NCI-H345 (cell line): ENCODE measurements around the gene MYO5B.
A peak's percentile ranks its signal among the peaks of the same experiment; 100 is the strongest.

Experiments used
- DNase-seq: peaks from one replicate; lab custom pipeline; 2025; lab: John Stamatoyannopoulos, UW

MYO5B gene

DNA sequence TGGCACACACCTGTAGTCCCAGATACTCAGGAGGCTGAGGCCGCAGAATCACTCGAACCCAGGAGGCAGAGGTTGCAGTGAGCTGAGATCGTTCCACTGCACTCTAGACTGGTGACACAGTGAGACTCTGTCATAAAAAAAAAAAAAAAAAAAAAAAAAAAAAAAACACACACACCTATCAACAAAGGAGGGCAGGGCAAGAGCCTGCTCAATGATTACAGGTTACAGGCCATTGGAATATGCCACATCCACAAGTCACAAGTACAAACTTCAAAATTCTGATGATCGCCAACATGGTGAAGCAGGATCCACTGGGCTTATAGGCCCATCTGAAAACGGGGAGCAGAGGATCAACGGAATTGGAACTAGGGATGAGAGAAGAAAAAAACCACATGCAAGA, 6.3 kb downstream of the MYO5B start:
- no peak for DNase-seq

DNA sequence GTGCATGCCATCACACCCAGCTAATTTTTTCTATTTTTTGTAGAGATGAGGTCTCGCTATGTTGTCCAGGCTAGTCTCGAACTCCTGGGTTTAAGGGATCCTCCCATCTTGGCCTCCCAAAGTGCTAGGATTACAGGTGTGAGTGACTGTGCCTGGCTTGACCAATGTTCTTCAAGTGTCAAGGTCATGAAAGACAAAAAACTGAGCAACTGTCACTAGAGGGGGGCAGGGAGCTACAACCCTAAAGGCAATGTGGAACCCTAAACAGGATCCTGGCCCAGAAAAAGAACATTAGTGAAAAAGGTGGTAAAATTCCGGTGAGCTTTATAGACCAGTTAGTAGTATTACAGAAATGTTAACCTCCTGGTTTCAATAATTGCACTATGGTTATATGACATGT, 7.3 kb downstream of the MYO5B start:
- DNase-seq: no peak

DNA sequence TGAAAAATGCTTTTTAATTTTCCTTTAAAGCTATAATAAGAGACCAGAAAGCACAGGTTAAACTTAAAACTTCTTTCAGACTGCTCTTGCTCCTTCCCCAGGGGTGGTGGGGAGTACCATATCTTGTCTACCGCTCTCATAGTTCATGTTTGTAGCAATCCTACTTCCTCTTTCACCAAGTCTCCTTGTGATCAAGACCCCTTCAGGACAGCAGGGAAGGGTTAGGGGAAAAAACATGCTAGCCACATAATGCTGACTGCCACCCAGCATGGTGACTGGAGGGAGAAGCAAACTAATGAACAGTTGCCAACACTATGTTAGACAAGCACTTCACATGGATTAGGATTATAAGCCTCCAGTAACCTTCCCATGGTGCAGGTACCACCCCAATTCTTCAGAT, 8.6 kb downstream of the MYO5B start:
- no peak for DNase-seq

DNA sequence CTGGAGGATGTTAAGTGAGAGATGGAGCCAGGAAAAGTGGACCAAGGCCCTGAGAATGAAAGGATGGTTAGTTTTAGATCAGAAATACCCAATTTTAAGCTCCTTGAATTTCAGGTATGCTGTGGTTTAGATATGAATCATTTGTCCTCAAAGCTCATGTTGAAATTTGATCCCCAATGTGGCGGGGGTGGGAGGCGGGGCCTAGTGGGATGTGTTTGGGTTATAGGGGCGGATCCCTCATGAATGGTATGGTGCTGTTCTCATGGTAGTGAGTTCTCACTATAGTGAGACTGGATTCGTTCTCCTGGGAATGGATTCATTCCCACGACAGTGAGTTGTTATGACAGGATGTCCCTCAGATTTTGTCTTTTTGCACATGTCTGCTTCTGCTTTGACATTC, 11.4 kb downstream of the MYO5B start:
- no peak for DNase-seq

DNA sequence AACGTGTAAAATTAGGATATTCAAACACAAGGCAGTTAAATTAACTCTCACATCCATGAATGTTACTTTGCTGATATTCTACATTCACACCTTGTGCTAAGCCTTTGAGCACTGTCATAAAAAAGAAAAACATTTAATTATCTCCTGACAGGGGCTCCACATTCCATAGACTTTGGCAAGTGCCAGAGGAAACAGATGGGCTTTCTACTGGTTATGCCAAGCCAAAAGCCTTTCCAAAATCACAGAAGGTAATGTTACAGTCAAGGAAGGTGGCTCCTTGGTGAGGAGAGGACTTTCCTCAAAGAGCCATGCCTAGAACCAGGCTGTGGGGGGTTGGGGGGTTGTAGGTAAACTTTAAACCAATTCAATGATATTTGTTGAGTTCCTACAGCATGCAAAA, 12.4 kb downstream of the MYO5B start:
- DNase-seq: no peak

DNA sequence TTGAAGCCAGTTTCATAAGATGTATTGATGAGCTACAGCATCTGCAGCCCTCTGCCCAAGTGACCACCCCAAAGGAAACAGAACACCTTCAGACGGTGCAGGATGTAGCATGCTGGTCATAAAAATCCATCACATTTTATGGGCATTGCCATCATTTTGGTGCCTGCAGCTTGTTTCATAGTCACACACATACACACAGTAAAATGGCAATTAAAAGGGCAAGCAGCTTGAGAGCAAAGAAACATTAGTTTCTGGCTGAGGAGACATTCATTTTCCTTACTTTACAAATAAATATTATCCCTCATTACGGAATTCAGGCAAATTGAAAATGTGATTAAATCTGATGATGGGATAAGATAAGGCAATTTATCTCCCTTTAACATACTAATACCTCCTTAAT, 13.4 kb downstream of the MYO5B start:
- DNase-seq: no peak

DNA sequence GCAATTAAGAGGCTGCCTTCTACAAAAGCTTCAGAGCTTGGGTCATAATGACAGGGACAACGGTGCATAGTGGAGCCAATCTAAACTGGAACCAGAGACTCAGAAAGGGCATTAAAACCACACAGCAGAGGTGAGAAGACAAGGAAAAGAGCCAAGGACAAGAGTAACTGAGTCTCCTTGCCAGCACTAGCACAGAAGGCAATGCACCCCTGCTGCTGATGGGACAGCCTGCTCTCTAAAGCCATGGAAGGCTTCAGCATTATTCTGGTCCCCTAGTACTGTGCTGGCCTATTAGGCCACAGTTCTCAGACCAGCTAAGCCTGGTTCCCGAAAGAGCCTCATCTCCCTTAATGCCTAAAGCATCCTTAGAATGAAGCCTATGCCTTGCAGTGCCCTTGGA, 15.5 kb downstream of the MYO5B start:
- DNase-seq: no peak

DNA sequence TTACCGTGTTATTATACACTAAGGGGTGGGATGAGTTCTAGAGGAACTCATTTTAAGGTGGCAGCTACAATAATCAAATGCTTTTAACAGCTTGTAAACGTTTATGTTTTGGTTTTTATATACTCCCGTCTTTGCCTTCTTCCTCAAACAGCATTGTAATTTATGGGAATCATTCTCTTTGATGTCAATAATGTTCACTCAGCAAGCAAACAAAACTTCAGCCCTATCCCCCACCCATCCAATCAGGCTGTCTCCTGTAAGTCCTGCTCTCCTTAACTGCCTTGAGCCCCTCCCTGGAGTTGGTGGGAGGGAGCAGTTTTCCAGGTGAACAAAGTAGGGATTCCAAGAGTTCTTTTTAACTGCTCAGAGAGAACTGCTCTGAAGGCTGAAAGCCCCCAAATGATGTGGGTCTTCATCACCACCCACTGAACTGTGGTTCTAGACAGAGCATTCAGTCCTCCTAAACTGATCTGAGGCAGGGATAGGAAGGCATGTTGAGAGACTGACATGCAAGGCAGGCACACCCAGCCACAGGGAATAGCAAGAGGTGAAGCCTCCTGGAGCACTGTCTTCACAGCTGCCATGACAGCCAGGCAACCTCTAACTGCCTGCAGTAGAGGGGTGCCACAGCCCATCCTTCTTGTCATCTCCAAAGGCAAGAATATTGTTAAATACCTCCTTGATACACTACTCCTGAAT, 17.5 kb downstream of the MYO5B start:
- DNase-seq: no peak

DNA sequence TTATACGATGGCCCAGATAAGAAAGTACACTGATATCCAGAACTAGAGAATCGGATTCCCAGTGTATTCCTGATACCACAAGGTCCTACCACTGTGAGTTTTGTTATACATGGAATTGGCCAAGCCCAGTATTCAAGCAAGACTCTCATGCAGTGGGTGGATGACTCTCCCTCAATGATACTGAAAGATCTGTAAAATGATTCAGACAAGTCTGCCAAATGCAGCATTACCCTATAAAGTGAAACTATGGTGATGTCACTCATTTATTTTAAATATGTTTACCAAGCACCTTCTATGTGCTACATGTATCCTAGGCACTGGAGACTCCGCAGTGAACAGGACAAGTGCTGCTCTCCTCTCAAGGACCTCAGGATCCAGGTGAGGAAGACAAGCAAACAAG, 22.6 kb downstream of the MYO5B start:
- no peak for DNase-seq

DNA sequence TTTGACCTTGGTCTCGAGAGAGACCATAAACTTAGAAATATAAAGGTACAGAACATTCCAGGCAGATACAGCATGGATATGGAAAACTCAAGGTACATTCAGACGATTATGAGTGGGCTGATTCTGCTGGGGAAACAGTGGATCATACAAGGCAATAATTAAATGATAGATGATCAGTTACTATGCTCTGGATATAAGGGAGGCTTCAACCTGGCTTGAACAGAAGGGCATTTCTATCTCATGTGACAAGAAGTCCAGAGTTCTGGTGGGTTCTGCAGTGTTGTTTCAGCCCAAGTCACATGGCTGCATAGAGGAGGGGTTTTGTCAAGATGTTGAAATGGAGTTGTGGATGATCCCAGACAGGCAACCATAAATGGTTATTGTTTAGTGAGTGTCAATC, 23.5 kb downstream of the MYO5B start:
- DNase-seq: no peak

DNA sequence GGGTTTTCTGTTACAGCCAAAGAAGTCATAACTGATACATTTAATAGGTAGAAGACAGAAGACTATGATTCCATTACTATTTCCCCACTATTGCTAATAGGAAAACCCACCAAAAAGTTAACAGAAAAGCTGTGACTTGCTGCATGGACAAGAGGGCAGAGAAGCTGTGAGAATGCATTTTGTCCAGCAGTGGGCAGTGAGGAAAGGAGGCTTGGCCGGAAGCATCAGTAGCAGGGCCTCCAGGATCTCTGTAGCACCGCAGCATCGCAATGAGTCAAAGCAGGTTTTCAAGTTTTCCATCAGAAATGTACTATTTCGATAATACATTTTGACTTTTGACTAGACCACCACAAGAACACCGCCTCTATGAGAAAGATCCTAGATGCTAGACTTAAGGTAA, 24.9 kb downstream of the MYO5B start:
- DNase-seq: no peak

DNA sequence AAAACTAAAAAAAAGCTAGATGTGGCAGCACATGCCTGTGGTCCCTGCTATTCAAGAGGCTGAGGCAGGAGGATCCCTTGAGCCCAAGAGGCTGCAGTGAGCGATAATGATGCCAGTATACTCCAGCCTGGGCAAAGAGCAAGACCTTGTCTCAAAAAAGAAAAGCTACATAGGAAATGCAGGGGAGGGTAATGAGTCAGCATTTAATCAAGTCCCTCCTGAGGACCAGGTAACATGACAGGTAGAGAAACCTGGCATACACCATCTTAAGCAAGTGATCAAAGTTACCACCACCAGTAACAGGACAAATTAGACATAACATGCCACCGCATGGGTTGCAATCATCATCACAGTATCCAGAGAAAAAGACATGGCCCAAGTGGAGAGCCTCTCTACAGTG, 25.8 kb downstream of the MYO5B start:
- no peak for DNase-seq

DNA sequence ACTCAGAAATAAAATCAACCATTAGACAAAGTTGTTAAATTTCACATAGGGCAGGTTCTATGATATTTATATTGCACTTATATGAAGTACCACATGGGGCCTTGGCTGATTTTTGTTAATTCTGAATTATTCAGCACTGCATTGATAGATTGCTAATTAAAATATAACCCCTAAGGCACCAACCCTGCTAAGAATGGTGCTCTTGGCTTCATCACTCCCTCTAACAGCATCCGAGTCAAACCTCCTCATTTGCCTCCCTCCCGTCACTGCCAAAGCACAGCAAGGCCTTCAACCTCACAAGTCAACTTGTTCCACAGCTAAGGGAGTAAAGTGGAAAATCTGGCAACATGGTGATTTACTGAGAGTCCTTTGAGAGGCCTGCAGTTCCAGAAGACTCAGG, 27.0 kb downstream of the MYO5B start:
- no peak for DNase-seq

DNA sequence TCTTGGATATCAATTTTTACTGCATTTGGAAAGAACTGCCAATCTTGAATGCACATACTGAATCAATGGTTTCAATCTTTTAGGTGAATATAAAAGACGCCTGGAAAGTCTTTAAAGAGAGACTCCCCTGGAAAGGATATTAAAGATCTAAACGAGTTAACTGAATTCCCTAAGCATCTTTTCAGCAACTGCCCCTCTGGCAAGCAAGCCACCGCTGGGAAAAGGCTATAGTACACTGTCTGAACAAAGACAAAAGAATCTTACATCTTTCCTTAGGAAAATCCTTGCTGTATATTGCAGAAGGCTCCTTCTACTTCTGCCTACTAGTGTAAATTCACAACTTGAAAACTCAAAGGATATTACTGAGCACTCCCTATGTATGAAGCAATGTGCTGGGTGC, 28.0 kb downstream of the MYO5B start:
- DNase-seq: no peak

DNA sequence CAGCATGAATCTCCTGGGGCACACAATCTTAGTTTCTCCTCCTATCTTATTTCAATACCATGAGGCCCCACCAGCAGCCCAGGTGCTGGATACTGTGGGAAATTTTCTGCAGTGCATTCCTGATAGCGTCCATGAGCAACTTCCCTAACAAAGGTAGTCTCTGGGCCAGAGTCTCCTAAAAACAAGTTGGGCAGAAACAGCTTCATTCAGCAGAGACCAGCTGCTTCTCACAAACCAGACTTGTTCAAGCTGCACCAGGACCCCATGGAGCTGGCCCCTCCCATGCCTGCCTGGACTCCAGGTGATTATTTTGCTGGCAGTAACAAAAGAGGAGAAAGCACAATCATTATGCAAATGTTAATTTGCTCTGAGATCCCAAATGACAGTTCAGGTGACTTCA, 31.4 kb downstream of the MYO5B start:
- DNase-seq: peak; percentile 71

DNA sequence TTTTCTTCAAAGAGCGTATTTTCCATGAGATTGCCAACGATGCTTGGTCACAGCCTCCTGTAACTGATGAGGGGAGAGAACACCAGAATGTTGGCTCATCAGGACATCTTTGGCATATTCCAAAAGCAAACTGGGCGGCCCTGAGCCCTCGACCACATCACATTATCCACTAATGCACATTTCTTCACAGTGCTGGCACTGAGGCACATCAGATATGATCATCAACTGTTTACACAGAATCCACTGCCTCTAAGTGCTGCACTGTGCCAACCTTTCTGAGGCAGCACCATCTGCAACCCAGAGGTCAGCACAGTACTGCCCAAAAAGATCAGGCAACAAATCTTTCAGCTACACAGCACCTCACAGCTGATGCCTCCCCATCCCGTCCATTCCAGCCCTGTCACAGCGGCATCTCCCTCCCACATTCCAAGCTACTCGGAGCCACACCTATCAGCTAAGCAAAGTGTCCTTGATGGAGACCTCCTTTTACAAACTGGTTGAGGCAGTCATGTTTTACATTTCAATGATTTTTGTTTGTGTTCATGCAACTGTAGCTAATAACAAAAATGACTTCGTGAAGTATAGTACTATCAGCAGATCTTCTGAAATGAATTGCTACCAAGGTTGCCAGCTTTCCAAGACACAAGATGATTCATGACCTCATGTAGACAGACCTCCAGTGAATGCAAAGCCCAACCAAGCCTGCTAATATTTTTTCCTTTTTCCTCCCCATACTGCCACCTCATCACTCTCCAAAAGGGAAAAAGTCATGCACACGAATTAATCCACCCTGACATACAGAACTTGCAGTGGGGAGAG, 32.3 kb downstream of the MYO5B start:
- DNase-seq: peak; percentile 14

DNA sequence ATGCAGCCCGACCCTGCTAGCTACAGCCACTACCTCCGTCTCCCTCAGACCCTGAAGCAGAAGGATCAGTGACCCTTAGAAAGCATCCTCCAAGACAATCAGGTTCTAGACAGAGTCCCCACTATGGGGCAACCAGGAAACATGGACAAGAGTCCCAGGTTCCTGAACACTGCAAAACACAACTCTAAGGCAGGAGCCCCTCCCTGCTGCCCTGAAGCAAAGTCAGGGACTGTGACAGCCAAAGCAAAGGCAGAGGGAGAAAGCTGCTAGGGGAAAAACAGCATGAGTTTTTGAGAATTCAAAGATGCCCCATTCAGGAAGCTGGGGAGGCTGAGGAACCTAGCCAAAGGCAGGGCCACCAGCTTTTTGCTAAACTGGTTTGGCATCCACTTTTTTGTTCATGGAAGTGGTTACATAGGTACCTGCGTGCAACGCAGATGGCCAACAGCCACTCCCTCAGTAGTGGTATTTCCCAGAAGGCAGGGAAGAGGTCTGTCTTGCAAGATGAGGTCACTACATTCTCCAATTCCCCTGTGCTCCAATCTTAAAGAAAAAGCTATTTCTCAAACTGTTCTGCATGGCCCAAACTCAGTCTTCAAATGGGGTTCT, 33.2 kb downstream of the MYO5B start:
- peak; percentile 20 for DNase-seq

DNA sequence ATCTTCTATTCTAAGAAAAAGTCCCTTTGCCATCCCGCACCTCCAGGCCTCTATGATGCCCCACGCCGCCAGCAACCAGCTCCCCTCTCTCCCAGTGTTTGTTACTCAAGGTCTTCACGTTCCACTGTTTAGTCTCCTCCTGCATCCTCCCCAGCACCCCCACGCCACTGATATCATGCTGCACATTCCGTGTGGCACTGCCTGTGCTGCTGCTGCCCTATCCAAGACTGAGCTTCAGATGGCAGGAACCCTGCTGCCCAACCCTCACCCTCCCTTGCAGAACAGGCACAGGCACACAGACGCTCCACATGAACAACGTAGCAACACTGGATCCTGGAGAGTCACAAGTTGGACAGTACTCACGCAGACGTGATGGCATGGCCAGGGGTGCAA, 35.3 kb downstream of the MYO5B start:
- DNase-seq: no peak

DNA sequence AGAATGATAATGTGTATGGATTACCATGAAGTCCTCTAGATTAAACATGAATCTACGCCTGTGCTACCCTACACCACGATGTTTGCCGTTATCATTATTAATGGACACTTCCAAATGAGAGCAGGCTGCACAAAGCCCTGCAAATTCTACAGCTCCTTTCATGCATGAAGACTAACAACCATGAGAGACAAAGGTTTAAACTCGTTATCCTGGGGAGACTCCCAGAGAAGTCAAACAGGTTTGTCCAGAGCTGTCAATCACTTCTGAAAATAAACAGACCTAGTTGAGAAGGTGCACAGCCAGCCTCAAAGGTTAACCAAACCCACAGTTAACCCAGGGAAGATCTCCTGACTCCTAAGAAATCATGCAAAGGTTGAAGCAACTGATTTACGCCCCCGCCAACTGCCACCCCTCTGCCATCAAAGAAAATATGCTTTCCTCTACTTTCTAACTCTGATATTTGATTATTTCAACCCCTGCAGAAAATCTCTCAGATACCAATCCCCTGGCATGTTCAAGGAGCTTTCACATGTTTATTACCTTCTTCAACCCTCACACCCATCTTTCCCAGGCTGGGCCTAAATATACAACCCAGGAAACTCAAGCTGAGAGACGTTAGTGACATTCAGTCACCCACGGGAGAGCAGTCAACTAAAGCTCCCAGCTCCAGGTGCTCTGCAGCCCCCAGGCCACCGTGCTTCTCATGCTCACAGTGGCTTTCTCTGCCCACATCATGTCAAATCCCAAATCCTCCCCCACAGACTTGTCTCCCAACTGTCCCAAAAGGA, 35.9 kb downstream of the MYO5B start:
- peak; percentile 98 for DNase-seq

DNA sequence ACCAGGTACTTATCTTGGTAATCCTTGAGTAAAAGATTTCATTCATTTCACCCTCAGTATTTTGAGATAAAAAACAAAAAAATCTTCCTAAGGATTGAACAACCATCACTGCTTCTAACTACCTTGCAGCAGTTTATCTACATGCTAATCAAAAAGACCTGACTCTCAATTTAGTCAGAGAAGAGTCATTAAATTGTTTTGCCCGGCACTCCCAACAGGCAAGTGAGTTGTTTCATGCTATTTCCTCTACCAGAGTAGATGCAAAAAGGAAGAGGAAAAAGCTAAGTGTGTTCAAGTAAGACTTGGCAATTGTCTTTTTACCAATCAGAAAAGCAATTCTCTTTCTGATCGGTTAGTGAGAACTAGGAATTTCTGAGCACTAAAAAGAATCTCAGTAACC, 39.5 kb downstream of the MYO5B start:
- no peak for DNase-seq

DNA sequence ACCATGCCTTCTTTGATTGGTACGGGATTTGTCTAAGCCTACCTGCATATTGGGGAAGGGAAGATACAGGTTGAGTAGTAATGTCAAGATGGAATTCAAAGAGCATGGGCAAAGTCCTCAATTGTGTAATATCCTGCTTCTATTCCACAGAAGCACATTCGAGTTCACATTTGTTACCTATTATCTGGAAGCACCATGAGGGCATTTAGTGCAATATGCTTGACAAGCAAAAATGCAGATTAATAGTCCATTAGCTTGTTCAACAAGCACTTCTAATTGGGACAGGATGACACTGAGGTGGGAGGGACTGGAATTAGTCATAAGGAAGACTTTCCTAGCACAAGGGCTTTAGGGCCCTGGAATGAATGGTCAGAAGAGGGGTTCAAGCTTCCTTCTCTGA, 40.5 kb downstream of the MYO5B start:
- no peak for DNase-seq

DNA sequence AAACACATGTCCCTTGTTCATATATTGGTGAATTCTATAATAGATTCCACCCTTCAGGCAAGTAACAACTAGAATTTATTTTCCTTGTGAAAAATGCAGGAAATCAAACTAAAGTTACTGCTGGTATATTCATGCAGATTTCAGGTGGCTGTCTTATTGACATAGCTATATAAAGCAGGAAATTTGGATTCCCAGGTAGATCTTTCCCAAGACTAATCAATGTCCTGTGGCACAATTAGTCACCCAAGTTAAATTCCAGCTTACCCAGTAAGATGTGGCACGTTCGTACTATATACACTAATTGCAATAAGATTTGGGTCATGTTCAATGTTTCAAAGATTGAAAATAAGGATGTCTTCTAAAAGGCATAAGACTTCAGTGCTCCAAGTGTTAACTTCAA, 42.0 kb downstream of the MYO5B start:
- no peak for DNase-seq

DNA sequence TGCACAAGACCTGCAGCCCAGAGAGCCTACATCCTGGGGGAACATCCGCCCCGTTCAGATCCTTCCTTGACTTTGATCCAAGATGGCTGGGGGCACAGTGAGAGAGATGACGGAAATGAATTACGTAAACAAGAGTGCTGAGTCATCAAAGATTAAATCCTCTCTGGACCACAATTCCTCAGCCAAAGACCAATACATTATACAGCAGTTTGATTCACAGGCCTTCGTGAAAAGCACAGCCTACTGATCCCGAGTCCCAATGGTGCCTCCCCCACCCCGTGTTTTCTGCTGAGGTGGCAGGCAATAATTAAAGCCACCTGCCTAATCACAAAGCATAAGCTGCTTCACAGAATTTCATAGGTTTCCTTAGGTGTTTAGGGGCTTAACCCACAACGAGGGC, 43.0 kb downstream of the MYO5B start:
- DNase-seq: no peak
